AG09319 (cell line): ENCODE results near the gene PODXL2.

Source experiments
- DNase-seq: peaks from one replicate; pipeline ENCODE4 v3.0.0-alpha.2; 2010; ENCODE audit warnings: low read depth; ENCODE audit errors: extremely low read depth
- CTCF ChIP-seq: IDR thresholded peaks from 2 replicates; pipeline ENCODE4 v1.5.1; 2011; ENCODE audit warnings: low read depth, mild to moderate bottlenecking, inconsistent platforms, low read length, moderate library complexity

The PODXL2 gene

GRCh38 chr3:127660621-127661251, 31.8 kb downstream of the PODXL2 start:
- TF ChIP-seq CTCF, result no peak

GRCh38 chr3:127661600-127661999, 32.6 kb downstream of the PODXL2 start:
- no peak for TF ChIP-seq CTCF
- DNase-seq, result no peak

More at GRCh38 chr3:127660621-127661251, 31.8 kb downstream of the PODXL2 start:
- DNase-seq, result no peak

GRCh38 chr3:127662001-127662469, 33.0 kb downstream of the PODXL2 start:
- no peak for TF ChIP-seq CTCF
- no peak for DNase-seq

- DNase-seq, result no peak
- no peak for TF ChIP-seq CTCF
These were observed 34.2 kb downstream of the PODXL2 start for GRCh38 chr3:127663151-127663550.

- DNase-seq, result no peak
- TF ChIP-seq CTCF, result no peak
These were observed 36.2 kb downstream of the PODXL2 start for GRCh38 chr3:127665165-127665564.

GRCh38 chr3:127665586-127665985, 36.6 kb downstream of the PODXL2 start:
- no peak for TF ChIP-seq CTCF
- DNase-seq, result no peak

GRCh38 chr3:127666676-127667075, 37.7 kb downstream of the PODXL2 start:
- TF ChIP-seq CTCF, result no peak
- DNase-seq, result no peak
